HL-60 (cell line): ENCODE data around the gene FBXO2.

Experiments
- DNase-seq, 2 experiments: peaks; one replicate each; pipeline ENCODE4 v3.0.0-alpha.2; 2010 to 2020; ENCODE audit warnings: low read depth in 1 of 2, low spot score in 1 of 2
- H3K27ac ChIP-seq: fragments of 250-450 bp; sonication (Bioruptor Pico); replicated peaks from 2 replicates; pipeline ENCODE4 v1.5.1; 2020; ENCODE audit warnings: mild to moderate bottlenecking, moderate library complexity
- H3K27me3 ChIP-seq: fragments of 250-450 bp; sonication (Bioruptor Pico); 2 replicates; pipeline ENCODE4 v1.5.1; 2021; ENCODE audit warnings: mild to moderate bottlenecking, moderate library complexity; ENCODE audit not compliant: insufficient read depth, poor library complexity, severe bottlenecking
- H3K4me3 ChIP-seq: replicated peaks from 2 replicates; pipeline ENCODE4 v1.5.1; 2011; ENCODE audit warnings: mild to moderate bottlenecking, control low read depth, low read length; ENCODE audit not compliant: insufficient read depth
- GABPA ChIP-seq: IDR thresholded peaks from 2 replicates; pipeline ENCODE4 v1.6.1; 2012; ENCODE audit warnings: low read depth
- POLR2AphosphoS5 ChIP-seq: IDR thresholded peaks from 2 replicates; pipeline ENCODE4 v1.6.1; 2012; ENCODE audit warnings: low read depth
- SPI1 ChIP-seq: IDR thresholded peaks from 2 replicates; pipeline ENCODE4 v1.6.1; 2012; ENCODE audit warnings: low read depth, mild to moderate bottlenecking, borderline replicate concordance
- TF ChIP-seq, protein P1 (sequence below): IDR thresholded peaks from one replicate; pipeline ENCODE4 v1.5.1; 2011; ENCODE audit warnings: low read length, control low read depth, inconsistent platforms; ENCODE audit not compliant: insufficient read depth
- TF ChIP-seq, protein P2 (sequence below): IDR thresholded peaks from 2 replicates; pipeline ENCODE4 v1.6.1; 2012; ENCODE audit warnings: low read depth; ENCODE audit not compliant: insufficient replicate concordance

Gene FBXO2

DNA sequence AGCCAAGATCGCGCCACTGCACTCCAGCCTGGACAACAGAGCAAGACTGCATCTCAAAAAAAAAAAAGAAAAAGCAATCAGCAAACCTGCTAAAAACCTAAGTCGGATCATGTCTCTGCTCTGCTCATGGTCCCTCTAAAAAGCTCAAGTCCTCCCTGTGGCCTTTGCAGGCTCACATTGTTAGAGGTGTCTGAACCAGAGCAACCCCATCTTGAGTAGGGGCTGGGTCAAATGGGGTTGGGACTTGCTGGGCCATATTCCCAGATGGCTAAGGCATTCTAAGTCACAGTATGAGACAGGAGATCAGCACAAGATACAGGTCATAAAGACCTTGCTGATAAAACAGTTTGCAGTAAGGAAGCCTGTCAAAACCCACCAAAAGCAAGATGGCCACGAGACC lies 34.3 kb upstream of the FBXO2 start:
- Histone ChIP-seq H3K27me3 (peaks cover 27% of the 10 kb centered on the region), H3K27ac (no peak overlapping the region), H3K4me3 (no peak overlapping the region)
- TF ChIP-seq GABPA (no peak), POLR2AphosphoS5 (no peak), SPI1 (no peak)
- TF ChIP-seq, protein P1, sequence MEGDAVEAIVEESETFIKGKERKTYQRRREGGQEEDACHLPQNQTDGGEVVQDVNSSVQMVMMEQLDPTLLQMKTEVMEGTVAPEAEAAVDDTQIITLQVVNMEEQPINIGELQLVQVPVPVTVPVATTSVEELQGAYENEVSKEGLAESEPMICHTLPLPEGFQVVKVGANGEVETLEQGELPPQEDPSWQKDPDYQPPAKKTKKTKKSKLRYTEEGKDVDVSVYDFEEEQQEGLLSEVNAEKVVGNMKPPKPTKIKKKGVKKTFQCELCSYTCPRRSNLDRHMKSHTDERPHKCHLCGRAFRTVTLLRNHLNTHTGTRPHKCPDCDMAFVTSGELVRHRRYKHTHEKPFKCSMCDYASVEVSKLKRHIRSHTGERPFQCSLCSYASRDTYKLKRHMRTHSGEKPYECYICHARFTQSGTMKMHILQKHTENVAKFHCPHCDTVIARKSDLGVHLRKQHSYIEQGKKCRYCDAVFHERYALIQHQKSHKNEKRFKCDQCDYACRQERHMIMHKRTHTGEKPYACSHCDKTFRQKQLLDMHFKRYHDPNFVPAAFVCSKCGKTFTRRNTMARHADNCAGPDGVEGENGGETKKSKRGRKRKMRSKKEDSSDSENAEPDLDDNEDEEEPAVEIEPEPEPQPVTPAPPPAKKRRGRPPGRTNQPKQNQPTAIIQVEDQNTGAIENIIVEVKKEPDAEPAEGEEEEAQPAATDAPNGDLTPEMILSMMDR, result no peak
- TF ChIP-seq, protein P2, sequence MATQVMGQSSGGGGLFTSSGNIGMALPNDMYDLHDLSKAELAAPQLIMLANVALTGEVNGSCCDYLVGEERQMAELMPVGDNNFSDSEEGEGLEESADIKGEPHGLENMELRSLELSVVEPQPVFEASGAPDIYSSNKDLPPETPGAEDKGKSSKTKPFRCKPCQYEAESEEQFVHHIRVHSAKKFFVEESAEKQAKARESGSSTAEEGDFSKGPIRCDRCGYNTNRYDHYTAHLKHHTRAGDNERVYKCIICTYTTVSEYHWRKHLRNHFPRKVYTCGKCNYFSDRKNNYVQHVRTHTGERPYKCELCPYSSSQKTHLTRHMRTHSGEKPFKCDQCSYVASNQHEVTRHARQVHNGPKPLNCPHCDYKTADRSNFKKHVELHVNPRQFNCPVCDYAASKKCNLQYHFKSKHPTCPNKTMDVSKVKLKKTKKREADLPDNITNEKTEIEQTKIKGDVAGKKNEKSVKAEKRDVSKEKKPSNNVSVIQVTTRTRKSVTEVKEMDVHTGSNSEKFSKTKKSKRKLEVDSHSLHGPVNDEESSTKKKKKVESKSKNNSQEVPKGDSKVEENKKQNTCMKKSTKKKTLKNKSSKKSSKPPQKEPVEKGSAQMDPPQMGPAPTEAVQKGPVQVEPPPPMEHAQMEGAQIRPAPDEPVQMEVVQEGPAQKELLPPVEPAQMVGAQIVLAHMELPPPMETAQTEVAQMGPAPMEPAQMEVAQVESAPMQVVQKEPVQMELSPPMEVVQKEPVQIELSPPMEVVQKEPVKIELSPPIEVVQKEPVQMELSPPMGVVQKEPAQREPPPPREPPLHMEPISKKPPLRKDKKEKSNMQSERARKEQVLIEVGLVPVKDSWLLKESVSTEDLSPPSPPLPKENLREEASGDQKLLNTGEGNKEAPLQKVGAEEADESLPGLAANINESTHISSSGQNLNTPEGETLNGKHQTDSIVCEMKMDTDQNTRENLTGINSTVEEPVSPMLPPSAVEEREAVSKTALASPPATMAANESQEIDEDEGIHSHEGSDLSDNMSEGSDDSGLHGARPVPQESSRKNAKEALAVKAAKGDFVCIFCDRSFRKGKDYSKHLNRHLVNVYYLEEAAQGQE, result no peak
- DNase-seq, result no peak

DNA sequence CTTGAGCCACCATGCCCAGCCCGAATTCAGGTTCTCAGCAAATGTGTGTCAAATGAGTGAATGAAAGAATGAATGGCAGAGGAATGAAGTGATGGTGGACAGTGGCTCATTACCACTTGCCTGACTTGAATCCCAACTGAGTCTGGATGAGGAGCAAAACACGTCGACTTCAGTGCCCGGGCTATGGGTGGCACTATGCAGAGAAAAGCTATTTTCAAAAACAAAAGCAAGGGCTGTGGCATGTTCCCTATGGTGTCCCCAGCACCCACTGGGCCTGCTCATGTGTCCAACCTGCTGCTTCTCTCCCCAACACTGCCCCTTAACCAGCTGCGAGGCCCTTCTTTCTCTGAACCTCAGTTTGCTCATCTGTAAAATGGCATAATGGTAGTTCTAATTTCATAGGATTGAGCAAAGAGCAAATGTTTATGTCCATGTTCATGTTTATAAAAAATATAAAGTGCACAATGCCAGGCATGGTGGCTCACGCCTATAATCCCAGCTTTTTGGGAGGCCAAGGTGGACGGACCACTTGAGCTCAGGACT lies 31.1 kb upstream of the FBXO2 start:
- no peak for TF ChIP-seq SPI1
- TF ChIP-seq, protein P1, result no peak
- TF ChIP-seq, protein P2, result no peak
- no peak for TF ChIP-seq POLR2AphosphoS5
- TF ChIP-seq GABPA, result no peak
- Histone ChIP-seq H3K27ac (no peak overlapping the region), H3K4me3 (no peak overlapping the region), H3K27me3 (peaks cover 1% of the 10 kb centered on the region)
- no peak for DNase-seq

DNA sequence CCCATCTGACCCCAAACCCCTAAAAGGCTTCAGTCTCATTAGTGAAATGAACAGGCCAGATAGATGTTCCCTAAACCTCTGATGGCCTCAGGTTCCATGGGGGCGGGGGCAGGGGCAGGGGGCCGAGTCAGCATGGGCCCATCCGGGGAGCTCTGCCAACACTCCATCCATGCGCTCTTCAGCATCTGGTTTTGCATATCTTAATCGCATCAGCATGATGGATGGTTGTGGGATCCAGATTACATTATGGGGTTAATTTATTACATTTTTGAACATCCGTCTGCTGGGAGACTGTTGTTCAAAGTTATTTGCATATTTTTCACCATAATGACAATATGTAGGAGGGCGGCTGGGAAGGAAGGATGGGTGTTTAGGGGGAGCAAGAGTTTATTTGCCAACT lies 29.8 kb upstream of the FBXO2 start:
- no peak overlapping the region for H3K4me3 ChIP-seq
- TF ChIP-seq GABPA (no peak), POLR2AphosphoS5 (no peak), SPI1 (no peak)
- TF ChIP-seq, protein P1, result no peak
- TF ChIP-seq, protein P2, result no peak
- no peaks in the 10 kb centered on the region for H3K27me3 ChIP-seq
- DNase-seq, result no peak
- H3K27ac ChIP-seq, result no peak overlapping the region
